Right atrium auricular region (tissue), 2 donors: ENCODE data around the gene PSENEN. TPM values are rescaled to one million over a fixed set of nuclear protein-coding genes. Genes with fewer than 3 reads are reported as not detected.
A peak's percentile ranks its signal among the peaks of the same experiment; 100 is the strongest.

Experiments
- DNase-seq: peaks from one replicate; pipeline ENCODE4 v3.0.0-alpha.2; 2019; ENCODE audit warnings: low spot score
- H3K27ac ChIP-seq, 2 donors: fragments of 200-600 bp; sonication (generic); 1 replicate in 1 of 2; 2 replicates in 1 of 2; pipeline ENCODE4 v1.5.1; 2016 to 2019
- H3K27me3 ChIP-seq, 2 donors: fragments of 200-600 bp; sonication (generic); one replicate each; pipeline versions ENCODE4 v1.5.1 to v1.6.0; 2017 to 2019
- H3K36me3 ChIP-seq: fragments of 200-600 bp; sonication (generic); one replicate; pipeline ENCODE4 v1.5.1; 2016
- H3K4me1 ChIP-seq, 2 donors: fragments of 200-600 bp; sonication (generic); one replicate each; pipeline versions ENCODE4 v1.5.1 to v1.6.0; 2017 to 2019
- H3K4me3 ChIP-seq, 2 donors: fragments of 200-600 bp; sonication (generic); 1 replicate in 1 of 2; 2 replicates in 1 of 2; pipeline ENCODE4 v1.5.1; 2017 to 2019; ENCODE audit warnings: mild to moderate bottlenecking in 1 of 2, moderate library complexity in 1 of 2
- H3K9me3 ChIP-seq, 2 donors: fragments of 200-600 bp; sonication (generic); one replicate each; pipeline ENCODE4 v1.5.1; 2019
- total RNA-seq, 2 donors: library from RNA; depleted of rRNA; stranded (reverse); fragments of >200 nt; gene quantifications; one replicate each; pipeline ENCODE4 v1.1.0, GENCODE V29; 2016
- TF ChIP-seq, protein P1 (sequence below), 2 donors: fragments of 200-600 bp; sonication (generic); IDR thresholded peaks; one replicate each; pipeline ENCODE4 v1.5.1; 2019; ENCODE audit warnings: antibody characterized with exemption in 2 of 2

PSENEN gene
- total RNA-seq, 2 donors from 2014 or later, result 26.1 to 35.0 TPM

DNA sequence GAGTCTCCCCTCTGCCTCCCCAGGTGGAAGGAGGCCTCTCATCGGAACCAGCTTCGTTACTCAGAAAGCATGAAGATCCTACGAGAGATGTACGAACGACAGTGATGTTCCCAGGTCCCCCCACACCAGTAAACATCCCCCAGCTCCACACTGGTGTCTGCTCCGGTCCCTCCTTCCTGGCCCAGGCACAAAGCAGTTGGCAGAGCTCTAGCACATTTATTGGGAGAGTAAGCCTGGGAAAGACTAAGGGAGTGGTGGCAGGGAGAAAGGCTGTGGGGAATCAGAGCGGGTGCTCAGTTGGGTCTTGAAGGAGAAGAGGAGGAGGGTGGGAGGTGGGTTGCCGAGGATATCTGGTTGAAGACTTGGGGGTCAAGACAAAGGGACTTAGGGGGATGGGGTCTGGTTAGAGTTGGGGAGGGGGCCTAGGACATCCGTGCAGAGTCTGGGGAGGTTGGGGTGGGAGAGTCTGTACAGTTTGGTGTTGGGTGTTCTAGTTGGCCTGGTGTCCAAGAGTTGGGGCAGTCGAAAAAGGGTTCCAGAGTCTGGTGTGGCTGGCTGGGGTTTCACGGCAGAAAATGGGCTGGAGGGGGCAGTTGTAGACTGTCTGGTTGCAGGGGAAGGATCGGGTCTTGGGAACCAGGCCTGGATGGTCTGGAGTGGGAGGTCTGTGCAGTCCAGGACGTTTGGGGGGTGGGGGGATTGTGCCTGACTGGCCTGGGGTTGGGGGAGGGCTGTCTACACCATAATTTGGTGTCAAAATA, 9.1 kb downstream of the PSENEN start:
- H3K4me3 ChIP-seq, result peak overlapping the region in 1 of 2 donors; percentile 93
- H3K27me3 ChIP-seq, result no peaks in the 10 kb centered on the region
- peak overlapping the region; percentile 97 to 98 for H3K27ac ChIP-seq
- H3K36me3 ChIP-seq, result peaks cover 28% of the 10 kb centered on the region
- no peaks in the 10 kb centered on the region for H3K9me3 ChIP-seq
- peaks cover 0 to 44% of the 10 kb centered on the region in 2 donors for H3K4me1 ChIP-seq
- no peak for DNase-seq
- TF ChIP-seq, protein P1, sequence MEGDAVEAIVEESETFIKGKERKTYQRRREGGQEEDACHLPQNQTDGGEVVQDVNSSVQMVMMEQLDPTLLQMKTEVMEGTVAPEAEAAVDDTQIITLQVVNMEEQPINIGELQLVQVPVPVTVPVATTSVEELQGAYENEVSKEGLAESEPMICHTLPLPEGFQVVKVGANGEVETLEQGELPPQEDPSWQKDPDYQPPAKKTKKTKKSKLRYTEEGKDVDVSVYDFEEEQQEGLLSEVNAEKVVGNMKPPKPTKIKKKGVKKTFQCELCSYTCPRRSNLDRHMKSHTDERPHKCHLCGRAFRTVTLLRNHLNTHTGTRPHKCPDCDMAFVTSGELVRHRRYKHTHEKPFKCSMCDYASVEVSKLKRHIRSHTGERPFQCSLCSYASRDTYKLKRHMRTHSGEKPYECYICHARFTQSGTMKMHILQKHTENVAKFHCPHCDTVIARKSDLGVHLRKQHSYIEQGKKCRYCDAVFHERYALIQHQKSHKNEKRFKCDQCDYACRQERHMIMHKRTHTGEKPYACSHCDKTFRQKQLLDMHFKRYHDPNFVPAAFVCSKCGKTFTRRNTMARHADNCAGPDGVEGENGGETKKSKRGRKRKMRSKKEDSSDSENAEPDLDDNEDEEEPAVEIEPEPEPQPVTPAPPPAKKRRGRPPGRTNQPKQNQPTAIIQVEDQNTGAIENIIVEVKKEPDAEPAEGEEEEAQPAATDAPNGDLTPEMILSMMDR (IDR thresholded peaks at IDR 0.05), result no peak

DNA sequence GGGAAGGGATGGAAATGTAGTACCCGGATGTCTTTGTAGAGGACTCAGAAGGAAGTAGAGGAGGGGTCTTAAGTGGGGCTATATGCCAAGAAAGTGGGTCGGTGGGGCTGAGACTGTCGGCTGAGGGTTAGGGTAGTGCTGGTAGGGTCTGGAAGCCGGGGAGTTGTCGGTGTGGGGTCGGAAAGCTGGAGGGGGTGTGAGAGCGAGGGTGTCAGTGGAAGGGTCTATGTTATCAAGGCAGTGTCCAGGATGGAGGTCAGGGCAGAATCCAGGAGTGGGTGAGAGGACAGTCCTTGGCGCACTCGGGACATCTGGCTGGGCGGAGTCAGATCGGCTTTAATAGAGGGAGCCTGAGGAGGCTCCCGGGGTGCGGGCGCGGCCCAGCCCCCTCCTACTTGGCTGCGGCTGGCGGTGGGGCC, 9.7 kb downstream of the PSENEN start:
- Histone ChIP-seq H3K4me1 (peaks cover 0 to 43% of the 10 kb centered on the region in 2 donors), H3K9me3 (no peaks in the 10 kb centered on the region), H3K27ac (peak overlapping the region; percentile 97 to 98), H3K36me3 (peaks cover 28% of the 10 kb centered on the region), H3K4me3 (peak overlapping the region in 1 of 2 donors; percentile 93), H3K27me3 (no peaks in the 10 kb centered on the region)
- TF ChIP-seq, protein P1 (IDR thresholded peaks at IDR 0.05), result no peak
- no peak for DNase-seq

DNA sequence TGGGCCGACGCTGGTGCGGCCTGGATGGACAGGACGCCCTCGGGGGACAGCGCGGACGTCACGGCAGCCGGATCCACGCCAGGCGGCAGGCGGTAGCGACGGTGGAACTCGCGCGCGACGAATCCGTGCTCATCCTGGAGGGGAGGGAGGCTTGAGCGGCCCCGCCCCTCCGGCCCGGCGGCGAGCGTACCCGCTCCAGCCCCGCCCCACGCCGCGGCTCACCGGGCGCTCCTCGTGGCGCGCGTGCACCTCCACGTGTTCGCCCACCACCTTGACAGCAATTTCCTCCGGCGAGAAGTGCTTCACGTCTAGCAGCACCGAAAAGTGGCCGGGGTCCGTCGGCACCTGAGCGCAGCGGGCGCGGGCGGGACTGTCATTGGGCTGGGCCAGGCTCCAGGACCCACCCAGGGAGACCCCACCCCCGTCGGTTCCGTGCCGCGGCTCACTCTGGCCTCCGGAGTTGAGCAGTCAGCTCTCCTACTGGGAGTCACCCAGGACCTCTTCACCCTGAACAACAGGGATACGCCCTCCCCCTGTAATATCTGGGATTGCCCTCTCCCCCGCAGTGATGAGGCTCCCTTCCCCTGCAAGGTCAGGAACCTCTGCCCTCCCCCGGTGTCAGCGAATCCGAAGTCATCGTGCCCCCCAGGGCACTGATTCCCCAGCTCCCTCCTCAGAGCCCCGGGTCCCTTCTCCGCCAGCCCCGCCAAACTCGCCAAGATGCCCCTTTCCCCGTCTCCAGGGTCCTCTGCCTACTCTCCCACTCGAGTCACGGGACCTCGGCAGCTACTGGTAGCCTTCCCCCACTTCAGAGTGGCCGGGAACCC, 10.3 kb downstream of the PSENEN start:
- Histone ChIP-seq H3K9me3 (no peaks in the 10 kb centered on the region), H3K4me1 (peaks cover 0 to 43% of the 10 kb centered on the region in 2 donors), H3K27me3 (no peaks in the 10 kb centered on the region), H3K27ac (peak overlapping the region; percentile 97 to 98), H3K36me3 (peaks cover 28% of the 10 kb centered on the region), H3K4me3 (peak overlapping the region; percentile 42 to 93)
- TF ChIP-seq, protein P1 (IDR thresholded peaks at IDR 0.05), result no peak
- DNase-seq, result peak; percentile 94

DNA sequence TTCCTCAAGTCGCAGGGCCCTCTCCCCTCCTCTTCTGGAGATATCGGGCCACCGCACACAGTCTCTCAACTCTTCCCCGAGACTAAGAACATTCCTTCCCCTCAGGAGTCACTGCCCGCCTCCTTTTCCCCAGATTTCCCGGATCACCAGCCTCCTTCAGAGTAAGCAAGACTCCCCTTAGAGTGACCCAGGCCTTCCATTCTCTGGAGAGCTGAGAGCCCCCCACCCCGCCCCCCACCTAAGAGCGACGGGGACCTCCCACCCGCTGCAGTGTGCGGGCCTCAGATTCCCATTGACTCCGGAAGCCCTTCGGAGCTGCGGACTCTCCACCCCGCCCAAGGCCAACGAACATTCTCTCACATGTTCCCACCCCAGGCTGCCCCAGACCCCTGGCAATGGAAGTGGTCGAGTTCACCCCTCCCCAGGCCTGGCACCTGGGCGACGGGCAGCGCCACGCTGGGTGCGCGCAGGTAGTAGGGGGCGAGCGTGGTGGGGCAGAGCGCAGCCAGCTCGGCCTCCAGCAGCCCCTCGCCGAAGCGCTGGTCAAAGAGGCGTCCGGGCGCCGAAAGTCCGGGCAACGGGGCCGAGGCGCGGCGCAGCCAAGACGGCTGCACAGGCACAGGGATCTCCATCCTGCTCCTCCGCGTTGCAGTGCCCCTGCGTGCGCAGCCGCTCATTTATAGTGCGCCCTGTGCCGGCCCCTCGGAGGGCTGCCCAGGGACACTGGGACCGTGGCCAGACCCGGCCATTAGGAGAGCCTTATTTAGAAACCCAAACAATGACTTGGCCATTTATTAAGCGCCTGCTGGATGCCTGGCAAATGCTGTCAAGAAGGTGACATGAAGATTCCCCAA, 11.2 kb downstream of the PSENEN start, which contains the start of gene HSPB6:
Gene HSPB6 (minus strand): TSS at position 653 of the 854 bp plus-strand sequence. CDS start 21 bp downstream, at position 632.
- Histone ChIP-seq H3K27me3 (no peaks in the 10 kb centered on the region), H3K4me3 (peak within 1 kb of the TSS; percentile 42 to 93), H3K27ac (peak within 1 kb of the TSS; percentile 97 to 98), H3K36me3 (peaks cover 28% of the 10 kb centered on the region), H3K9me3 (no peaks in the 10 kb centered on the region), H3K4me1 (peaks cover 0 to 43% of the 10 kb centered on the region in 2 donors)
- DNase-seq, result peak; percentile 86
- TF ChIP-seq, protein P1 (IDR thresholded peaks at IDR 0.05), result no peak

DNA sequence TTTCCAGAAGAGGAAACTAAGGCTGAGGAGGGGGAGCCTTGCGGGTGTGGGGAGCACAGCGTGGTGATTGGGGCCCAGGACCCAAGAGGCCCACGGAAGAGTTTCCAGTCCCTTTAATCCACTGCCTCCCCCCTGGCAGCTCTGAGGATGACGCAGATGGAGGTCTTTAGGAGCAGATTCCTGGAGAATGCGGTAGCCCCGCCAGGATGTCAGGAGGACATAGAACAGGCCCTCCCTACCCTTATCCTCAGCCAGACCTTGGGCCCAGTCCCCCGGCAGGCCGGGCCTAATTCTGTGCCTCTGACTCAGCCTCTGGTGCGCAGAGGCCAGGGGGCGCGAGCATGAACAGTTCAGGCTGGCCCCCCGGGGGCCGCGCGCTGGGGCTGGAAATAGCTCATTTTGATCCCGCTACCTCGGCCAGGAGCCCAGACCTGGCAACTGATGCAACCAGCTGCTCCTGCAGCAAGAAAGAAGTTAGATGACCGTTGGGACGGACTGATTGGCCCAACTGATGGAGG, 11.8 kb downstream of the PSENEN start:
- Histone ChIP-seq H3K27ac (peak overlapping the region; percentile 97 to 98), H3K4me3 (peak overlapping the region; percentile 42 to 93), H3K36me3 (peaks cover 30% of the 10 kb centered on the region), H3K9me3 (no peaks in the 10 kb centered on the region), H3K4me1 (peaks cover 0 to 43% of the 10 kb centered on the region in 2 donors), H3K27me3 (no peaks in the 10 kb centered on the region)
- peak; percentile 95 for DNase-seq
- TF ChIP-seq, protein P1 (IDR thresholded peaks at IDR 0.05), result no peak
